GM18507 (cell line): ENCODE measurements around the gene MAVS.
"Not testable (repeated sequence)": the region's sequence is repeated elsewhere in the genome, so short reads cannot be mapped to it uniquely, and the experiment has no call there.

Experiments used
- DNase-seq: peaks from one replicate; pipeline ENCODE4 v3.0.0; 2011; ENCODE audit warnings: low read depth; ENCODE audit not compliant: insufficient read length; ENCODE audit errors: extremely low spot score
- FAIRE-seq: peaks from 2 replicates; lab custom pipeline; 2011; peaks lifted over from hg19 to GRCh38; lab: Jason Lieb, UNC

Gene MAVS

DNA sequence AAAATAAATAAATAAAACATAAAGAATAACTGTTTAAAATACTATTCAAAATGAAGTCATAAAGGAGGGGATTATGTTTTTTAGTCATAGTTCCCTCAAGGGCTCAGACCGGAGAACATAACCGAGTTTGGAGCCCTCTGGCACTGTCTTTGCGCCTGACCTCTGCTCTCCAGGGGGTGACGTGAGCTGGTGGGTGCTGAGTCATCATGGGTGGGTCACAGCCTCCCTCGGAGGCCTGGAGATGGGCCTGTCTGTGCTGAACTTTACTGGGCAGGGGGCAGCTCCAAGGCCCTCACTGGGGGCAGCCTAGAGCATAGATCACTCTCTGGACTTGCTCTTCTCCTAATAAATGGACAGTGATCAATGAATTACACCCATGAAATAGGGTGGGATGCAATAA is 3.1 kb upstream of the MAVS start:
- no peak for FAIRE-seq

DNA sequence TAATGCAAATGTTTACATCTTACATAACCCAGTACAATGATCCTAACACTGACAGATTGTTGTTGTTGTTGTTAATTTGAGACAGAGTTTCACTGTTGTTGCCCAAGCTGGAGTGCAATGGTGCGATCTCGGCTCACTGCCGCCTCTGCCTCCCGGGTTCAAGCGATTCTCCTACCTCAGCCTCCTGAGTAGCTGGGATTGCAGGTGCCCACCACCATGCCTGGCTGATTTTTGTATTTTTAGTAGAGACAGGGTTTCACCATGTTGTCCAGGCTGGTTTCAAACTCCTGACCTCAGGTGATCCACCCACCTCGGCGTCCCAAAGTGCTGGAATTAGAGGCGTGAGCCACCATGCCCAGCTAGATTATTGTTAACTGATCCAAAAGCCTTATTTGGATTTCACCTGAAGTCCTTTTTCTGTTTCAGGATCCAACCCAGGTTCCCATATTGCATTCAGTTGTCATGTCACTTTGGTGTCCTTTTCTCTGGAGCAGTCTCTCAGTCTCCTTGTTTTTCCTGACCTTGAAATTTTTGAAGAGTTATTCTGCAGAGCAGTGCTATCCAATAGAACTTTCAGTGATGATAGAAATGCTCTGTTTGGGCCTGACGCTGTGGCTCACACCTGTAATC is 2.5 kb upstream of the MAVS start:
- not testable (repeated sequence) for DNase-seq, FAIRE-seq

More for the DNA sequence above, 3.1 kb upstream of the MAVS start:
- DNase-seq, result no peak

GRCh38 chr20:3846378-3846739 is 275 bp upstream of the MAVS start:
- DNase-seq (no peak), FAIRE-seq (no peak)

GRCh38 chr20:3847429-3847940 is 851 bp downstream of the MAVS start:
- no peak for DNase-seq
- no peak for FAIRE-seq

- no peak for DNase-seq
- no peak for FAIRE-seq
Measured at GRCh38 chr20:3848565-3848964, 1.9 kb downstream of the MAVS start.

GRCh38 chr20:3854462-3854871 is 7.8 kb downstream of the MAVS start:
- DNase-seq (no peak), FAIRE-seq (no peak)

DNA sequence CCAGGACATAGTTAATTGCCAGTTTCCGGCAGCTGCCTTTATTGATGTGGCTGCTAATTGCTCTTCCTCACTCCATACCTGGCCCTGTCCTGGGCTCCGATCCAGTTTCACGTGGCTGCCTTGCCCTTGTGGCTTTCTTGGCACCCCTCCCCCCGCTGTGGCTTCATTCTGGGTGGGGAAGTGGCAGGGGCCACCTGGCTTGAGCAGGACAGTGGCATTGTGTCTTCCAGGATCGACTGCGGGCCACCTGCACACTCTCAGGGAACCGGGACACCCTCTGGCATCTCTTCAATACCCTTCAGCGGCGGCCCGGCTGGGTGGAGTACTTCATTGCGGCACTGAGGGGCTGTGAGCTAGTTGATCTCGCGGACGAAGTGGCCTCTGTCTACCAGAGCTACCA is 10.8 kb downstream of the MAVS start:
- DNase-seq, result no peak
- FAIRE-seq, result no peak

DNA sequence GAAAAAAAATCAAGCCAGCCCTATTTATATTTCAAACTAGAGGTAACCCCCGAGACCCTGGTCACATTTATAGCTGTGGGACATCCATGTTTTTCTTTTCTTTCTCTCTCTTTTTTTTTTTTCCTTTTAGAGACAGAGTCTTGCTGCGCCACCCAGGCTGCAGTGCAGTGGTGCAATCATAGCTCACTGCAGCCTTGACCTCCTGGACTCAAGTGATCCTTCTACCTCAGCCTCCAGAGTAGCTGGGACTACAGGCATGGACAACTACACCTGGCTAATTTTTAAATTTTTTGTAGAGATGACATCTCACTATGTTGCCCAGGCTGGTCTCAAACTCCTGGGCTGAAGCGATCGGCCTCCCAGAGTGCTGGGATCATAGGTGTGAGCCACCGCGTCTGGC is 12.1 kb downstream of the MAVS start:
- DNase-seq, result no peak
- FAIRE-seq, result no peak

GRCh38 chr20:3861191-3861590 is 14.6 kb downstream of the MAVS start:
- DNase-seq (no peak), FAIRE-seq (no peak)

GRCh38 chr20:3862333-3862732 is 15.7 kb downstream of the MAVS start:
- FAIRE-seq, result no peak

GRCh38 chr20:3863317-3863716 is 16.7 kb downstream of the MAVS start:
- FAIRE-seq, result no peak
- no peak for DNase-seq

More at GRCh38 chr20:3862333-3862732, 15.7 kb downstream of the MAVS start:
- no peak for DNase-seq

DNA sequence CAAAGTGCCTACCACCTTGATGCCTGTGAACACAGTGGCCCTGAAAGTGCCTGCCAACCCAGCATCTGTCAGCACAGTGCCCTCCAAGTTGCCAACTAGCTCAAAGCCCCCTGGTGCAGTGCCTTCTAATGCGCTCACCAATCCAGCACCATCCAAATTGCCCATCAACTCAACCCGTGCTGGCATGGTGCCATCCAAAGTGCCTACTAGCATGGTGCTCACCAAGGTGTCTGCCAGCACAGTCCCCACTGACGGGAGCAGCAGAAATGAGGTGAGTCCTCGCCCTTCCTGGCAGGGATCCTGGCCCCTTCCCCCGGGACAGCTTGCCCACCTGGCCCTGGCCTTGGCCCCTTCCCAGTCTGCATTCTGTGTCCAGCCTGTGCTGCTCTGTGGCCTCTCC is 17.9 kb downstream of the MAVS start:
- DNase-seq (no peak), FAIRE-seq (no peak)

GRCh38 chr20:3865152-3865886 is 18.7 kb downstream of the MAVS start:
- FAIRE-seq (no peak), DNase-seq (no peak)

GRCh38 chr20:3865887-3866407 is 19.3 kb downstream of the MAVS start:
- DNase-seq (no peak), FAIRE-seq (no peak)

GRCh38 chr20:3866464-3866863 is 19.8 kb downstream of the MAVS start:
- DNase-seq, result no peak
- FAIRE-seq, result no peak

DNA sequence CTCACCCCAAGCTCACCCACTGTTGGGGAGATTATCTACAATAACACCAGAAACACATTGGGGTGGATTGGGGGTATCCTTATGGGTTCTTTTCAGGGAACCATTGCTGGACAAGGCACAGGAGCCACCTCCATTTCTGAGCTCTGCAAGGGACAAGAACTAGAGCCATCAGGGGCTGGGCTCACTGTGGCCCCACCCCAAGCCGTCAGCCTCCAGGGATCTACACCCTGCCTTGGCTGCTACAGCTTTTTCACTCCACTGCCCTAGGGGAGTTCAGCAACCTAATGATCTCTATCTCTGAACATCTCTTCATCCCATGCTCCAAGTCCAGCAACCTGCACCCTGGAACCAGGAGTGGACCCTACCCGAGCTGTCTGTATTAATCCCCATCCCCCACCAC is 21.2 kb downstream of the MAVS start:
- DNase-seq, result no peak
- FAIRE-seq, result no peak

GRCh38 chr20:3869839-3870634 is 23.4 kb downstream of the MAVS start:
- FAIRE-seq, result no peak
- DNase-seq, result no peak

- FAIRE-seq, result no peak
- DNase-seq, result no peak
Measured at GRCh38 chr20:3871550-3872265, 25.1 kb downstream of the MAVS start.

DNA sequence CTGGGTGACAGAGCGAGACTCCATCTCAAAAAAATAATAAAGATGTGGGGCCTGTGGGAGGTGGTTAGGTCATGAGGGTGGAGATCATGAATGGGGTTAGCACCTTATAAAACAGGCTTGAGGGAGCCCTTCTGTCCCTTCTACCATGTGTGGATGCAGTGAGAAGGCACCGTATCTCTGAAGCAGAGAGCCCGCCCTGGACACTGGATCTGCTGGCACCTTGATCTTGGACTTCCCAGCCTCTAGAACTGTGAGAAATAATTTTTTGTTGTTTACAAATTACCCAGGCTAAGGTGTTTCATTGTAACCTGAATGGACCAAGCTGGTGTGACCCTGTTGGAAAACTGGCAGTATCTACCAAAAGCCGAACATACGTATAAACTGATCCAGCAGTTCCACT is 26.9 kb downstream of the MAVS start:
- FAIRE-seq, result no peak

More for the DNA sequence above, 26.9 kb downstream of the MAVS start:
- no peak for DNase-seq
